ENCODE results near the gene LRP1B. TPM values are rescaled to one million over a fixed set of nuclear protein-coding genes. Genes with fewer than 3 reads are reported as not detected.

LRP1B gene
- total and polyA plus RNA-seq, 2 donors (not counting 1 experiment from before 2014, with no cell fraction given) = not detected

GRCh38 chr2:141599721-141600120 is 531.1 kb downstream of the LRP1B start:
- no peaks in the 10 kb centered on the region for H4K20me1 ChIP-seq (ENCODE audit: control insufficient read depth, insufficient read depth, low read length, poor library complexity, severe bottlenecking)
- H3K4me2 ChIP-seq (replicated peaks; ENCODE audit: low read depth, low read length, poor library complexity, severe bottlenecking) = no peak overlapping the region
- ChIA-PET POLR2A (no interaction called here), CTCF (no interaction called here)
- H3K79me2 ChIP-seq (ENCODE audit: control insufficient read depth, insufficient read depth, low read length) = no peaks in the 10 kb centered on the region
- no peaks in the 10 kb centered on the region for H3K9me3 Mint-ChIP-seq (ENCODE audit: insufficient read depth)
- H3K9me3 ChIP-seq (ENCODE audit: control extremely low read depth in 1 of 3, control insufficient read depth in 2 of 3, insufficient read depth in 1 of 3, low read length in 2 of 3) = no peaks in the 10 kb centered on the region
- H3K4me3 ChIP-seq (ENCODE audit: control extremely low read depth in 1 of 5, extremely low read depth in 1 of 5, insufficient read depth in 1 of 5, low read depth in 2 of 5, low read length in 4 of 5) = no peak overlapping the region
- intact Hi-C loops (cut with micrococcal nuclease) = no loop called here
- ATAC-seq (ENCODE audit: low read depth) (no peak), DNase-seq (no peak)
- WGBS (ENCODE audit: insufficient coverage) = no CpG with 5 or more reads among the region's 4 CpGs
- H3K36me3 ChIP-seq (replicated peaks in 1 of 2; ENCODE audit: control extremely low read depth in 1 of 2, control insufficient read depth in 1 of 2, extremely low read depth in 1 of 2, insufficient read depth in 2 of 2, low read length in 1 of 2) = no peaks in the 10 kb centered on the region
- no peaks in the 10 kb centered on the region for H3K4me1 Mint-ChIP-seq
- no peak for TF ChIP-seq EZH2 (IDR thresholded peaks at IDR 0.05; ENCODE audit: borderline replicate concordance, insufficient read depth, low read depth, low read length, poor library complexity, severe bottlenecking)
- no peak for TF ChIP-seq CTCF (IDR thresholded peaks at IDR 0.05)
- no peak overlapping the region for H3K9ac ChIP-seq (ENCODE audit: low read length)
- H3K4me3 Mint-ChIP-seq = no peak overlapping the region
- no peaks in the 10 kb centered on the region for H3K4me1 ChIP-seq (ENCODE audit: control insufficient read depth in 2 of 2, insufficient read depth in 2 of 2, low read length in 2 of 2)
- H3K27ac Mint-ChIP-seq = no peak overlapping the region
- no peaks in the 10 kb centered on the region for H3K27me3 ChIP-seq (replicated peaks in 1 of 4; ENCODE audit: control extremely low read depth in 1 of 4, control insufficient read depth in 3 of 4, insufficient read depth in 4 of 4, low read length in 3 of 4)
- no peaks in the 10 kb centered on the region for H3K27me3 Mint-ChIP-seq
- H2AFZ ChIP-seq (ENCODE audit: insufficient read depth, low read depth, low read length, poor library complexity, severe bottlenecking) = no peak overlapping the region
- H3K27ac ChIP-seq (ENCODE audit: low read length in 2 of 2) = no peak overlapping the region

GRCh38 chr2:141598982-141599381 is 531.8 kb downstream of the LRP1B start:
- Histone ChIP-seq H4K20me1 (ENCODE audit: control insufficient read depth, insufficient read depth, low read length, poor library complexity, severe bottlenecking) (no peaks in the 10 kb centered on the region), H3K4me1 (ENCODE audit: control insufficient read depth in 2 of 2, insufficient read depth in 2 of 2, low read length in 2 of 2) (no peaks in the 10 kb centered on the region), H3K79me2 (ENCODE audit: control insufficient read depth, insufficient read depth, low read length) (no peaks in the 10 kb centered on the region), H3K4me3 (ENCODE audit: control extremely low read depth in 1 of 5, extremely low read depth in 1 of 5, insufficient read depth in 1 of 5, low read depth in 2 of 5, low read length in 4 of 5) (no peak overlapping the region), H3K27ac (ENCODE audit: low read length in 2 of 2) (no peak overlapping the region), H3K9ac (ENCODE audit: low read length) (no peak overlapping the region), H2AFZ (ENCODE audit: insufficient read depth, low read depth, low read length, poor library complexity, severe bottlenecking) (no peak overlapping the region), H3K9me3 (ENCODE audit: control extremely low read depth in 1 of 3, control insufficient read depth in 2 of 3, insufficient read depth in 1 of 3, low read length in 2 of 3) (no peaks in the 10 kb centered on the region), H3K4me2 (replicated peaks; ENCODE audit: low read depth, low read length, poor library complexity, severe bottlenecking) (no peak overlapping the region), H3K27me3 (replicated peaks in 1 of 4; ENCODE audit: control extremely low read depth in 1 of 4, control insufficient read depth in 3 of 4, insufficient read depth in 4 of 4, low read length in 3 of 4) (no peaks in the 10 kb centered on the region), H3K36me3 (replicated peaks in 1 of 2; ENCODE audit: control extremely low read depth in 1 of 2, control insufficient read depth in 1 of 2, extremely low read depth in 1 of 2, insufficient read depth in 2 of 2, low read length in 1 of 2) (no peaks in the 10 kb centered on the region)
- ATAC-seq (ENCODE audit: low read depth) (no peak), DNase-seq (no peak)
- TF ChIP-seq CTCF (IDR thresholded peaks at IDR 0.05) (no peak), EZH2 (IDR thresholded peaks at IDR 0.05; ENCODE audit: borderline replicate concordance, insufficient read depth, low read depth, low read length, poor library complexity, severe bottlenecking) (no peak)
- Mint-ChIP-seq H3K4me1 (no peaks in the 10 kb centered on the region), H3K9me3 (ENCODE audit: insufficient read depth) (peaks cover 2% of the 10 kb centered on the region), H3K4me3 (no peak overlapping the region), H3K27ac (no peak overlapping the region), H3K27me3 (no peaks in the 10 kb centered on the region)
- WGBS (ENCODE audit: insufficient coverage) = no CpG with 5 or more reads among the region's 2 CpGs
- intact Hi-C loops (cut with micrococcal nuclease) = no loop called here
- POLR2A ChIA-PET = no interaction called here
- CTCF ChIA-PET = no interaction called here
